Measurements from ENCODE around the gene PKP3. TPM values are rescaled to one million over a fixed set of nuclear protein-coding genes. Genes with fewer than 3 reads are reported as not detected.
A peak's percentile ranks its signal among the peaks of the same experiment; 100 is the strongest.
"Not testable (repeated sequence)": the region's sequence is repeated elsewhere in the genome, so short reads cannot be mapped to it uniquely, and the experiment has no call there.

Gene PKP3, protein sequence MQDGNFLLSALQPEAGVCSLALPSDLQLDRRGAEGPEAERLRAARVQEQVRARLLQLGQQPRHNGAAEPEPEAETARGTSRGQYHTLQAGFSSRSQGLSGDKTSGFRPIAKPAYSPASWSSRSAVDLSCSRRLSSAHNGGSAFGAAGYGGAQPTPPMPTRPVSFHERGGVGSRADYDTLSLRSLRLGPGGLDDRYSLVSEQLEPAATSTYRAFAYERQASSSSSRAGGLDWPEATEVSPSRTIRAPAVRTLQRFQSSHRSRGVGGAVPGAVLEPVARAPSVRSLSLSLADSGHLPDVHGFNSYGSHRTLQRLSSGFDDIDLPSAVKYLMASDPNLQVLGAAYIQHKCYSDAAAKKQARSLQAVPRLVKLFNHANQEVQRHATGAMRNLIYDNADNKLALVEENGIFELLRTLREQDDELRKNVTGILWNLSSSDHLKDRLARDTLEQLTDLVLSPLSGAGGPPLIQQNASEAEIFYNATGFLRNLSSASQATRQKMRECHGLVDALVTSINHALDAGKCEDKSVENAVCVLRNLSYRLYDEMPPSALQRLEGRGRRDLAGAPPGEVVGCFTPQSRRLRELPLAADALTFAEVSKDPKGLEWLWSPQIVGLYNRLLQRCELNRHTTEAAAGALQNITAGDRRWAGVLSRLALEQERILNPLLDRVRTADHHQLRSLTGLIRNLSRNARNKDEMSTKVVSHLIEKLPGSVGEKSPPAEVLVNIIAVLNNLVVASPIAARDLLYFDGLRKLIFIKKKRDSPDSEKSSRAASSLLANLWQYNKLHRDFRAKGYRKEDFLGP
- total RNA-seq: not detected
- polyA plus RNA-seq: 1.1 TPM

DNA sequence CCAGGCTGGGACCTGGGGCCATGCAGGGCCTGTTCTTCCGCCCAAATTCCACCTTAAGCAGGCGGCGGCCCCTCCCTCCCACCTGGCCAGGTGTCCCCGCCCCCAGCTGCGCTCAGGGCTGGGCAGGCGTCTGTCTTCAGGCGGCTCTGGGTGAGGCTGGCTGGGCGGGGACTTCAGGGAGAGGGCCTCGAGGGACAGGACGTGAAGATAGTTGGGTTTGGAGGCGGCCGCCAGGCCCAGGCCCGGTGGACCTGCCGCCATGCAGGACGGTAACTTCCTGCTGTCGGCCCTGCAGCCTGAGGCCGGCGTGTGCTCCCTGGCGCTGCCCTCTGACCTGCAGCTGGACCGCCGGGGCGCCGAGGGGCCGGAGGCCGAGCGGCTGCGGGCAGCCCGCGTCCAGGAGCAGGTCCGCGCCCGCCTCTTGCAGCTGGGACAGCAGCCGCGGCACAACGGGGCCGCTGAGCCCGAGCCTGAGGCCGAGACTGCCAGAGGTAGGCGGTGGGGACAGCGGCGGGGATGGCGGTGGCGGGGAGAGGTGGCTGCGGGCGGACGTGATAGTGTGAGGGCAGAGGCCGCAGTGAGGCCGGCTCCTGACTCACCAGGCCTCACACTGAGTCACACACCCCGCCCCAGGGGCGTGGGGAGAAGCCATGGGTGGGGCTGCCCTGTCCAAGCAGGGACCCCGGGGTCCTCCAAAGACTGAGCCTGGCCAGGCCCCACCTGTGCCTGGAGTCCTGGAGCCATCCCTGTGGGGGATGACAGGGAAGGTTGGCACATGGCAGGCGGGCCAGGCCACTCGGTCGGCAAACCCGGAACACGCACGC lies at the start of gene PKP3:
PKP3 (plus strand) TSS at position 176 of the 824 bp plus-strand sequence; CDS start at position 260, 84 bp downstream.
- Mint-ChIP-seq H3K9me3 (no peaks in the 10 kb centered on the region), H3K4me1 (peaks cover 0 to 11% (median 0%) of the 10 kb centered on the region in 3 donors), H3K27ac (no peak within 1 kb of the TSS), H3K4me3 (peak within 1 kb of the TSS in 1 of 7 donors; percentile 71), H3K27me3 (peaks cover 0 to 2% of the 10 kb centered on the region in 2 donors), H3K36me3 (no peaks in the 10 kb centered on the region)
- H3K27ac ChIP-seq (ENCODE audit: low read depth, low read length): peak within 1 kb of the TSS; percentile 76
- peaks cover 4% of the 10 kb centered on the region for H3K4me1 ChIP-seq (ENCODE audit: insufficient read depth, low read length)
- POLR2A ChIA-PET: no interaction called here
- H3K36me3 ChIP-seq (ENCODE audit: insufficient read depth, low read length): no peaks in the 10 kb centered on the region
- no peak within 1 kb of the TSS for H3K4me3 ChIP-seq (ENCODE audit: low read length)
- no peaks in the 10 kb centered on the region for H3K27me3 ChIP-seq (ENCODE audit: insufficient read depth, low read length, poor library complexity, severe bottlenecking)
- CTCF ChIA-PET: no interaction called here
- DNase-seq: no peak
- H3K9me3 ChIP-seq (ENCODE audit: low read length): no peaks in the 10 kb centered on the region

DNA sequence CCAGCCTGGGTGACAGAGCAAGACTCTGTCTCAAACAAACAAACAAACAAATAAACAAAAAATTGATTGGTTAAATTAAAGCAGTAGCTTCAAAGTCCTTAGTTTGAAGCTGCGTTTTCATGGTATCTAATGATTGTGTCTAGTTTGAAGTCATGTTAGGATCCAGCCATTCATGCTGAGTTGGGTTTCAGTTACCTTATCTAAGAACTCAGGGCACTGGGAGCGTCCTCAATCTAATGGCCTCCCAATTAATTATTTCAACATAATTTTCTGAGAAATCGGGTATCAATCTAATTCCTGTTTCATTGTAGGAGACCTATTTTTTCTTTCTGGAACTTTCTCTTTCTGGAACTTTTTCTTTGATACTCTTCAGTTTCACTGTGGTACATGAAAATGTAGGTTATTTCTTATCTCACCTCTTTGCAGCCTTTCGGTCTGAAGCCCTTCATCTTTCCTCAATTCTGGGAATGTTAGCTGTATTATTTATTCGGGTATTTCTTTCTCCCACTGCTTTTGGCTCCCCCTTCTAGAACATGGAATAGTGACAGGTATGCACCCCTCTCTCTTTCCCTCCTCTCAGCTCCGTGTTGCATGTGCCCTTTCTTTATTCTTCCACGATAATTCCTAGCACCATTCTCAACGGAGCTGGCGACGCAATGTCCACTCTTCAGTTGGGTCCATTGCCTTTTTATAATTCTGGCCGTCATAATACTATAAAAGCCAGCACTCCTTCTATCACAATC lies 49.0 kb upstream of the PKP3 start:
- peaks cover 0 to 2% (median 0%) of the 10 kb centered on the region in 3 donors for H3K36me3 Mint-ChIP-seq

DNA sequence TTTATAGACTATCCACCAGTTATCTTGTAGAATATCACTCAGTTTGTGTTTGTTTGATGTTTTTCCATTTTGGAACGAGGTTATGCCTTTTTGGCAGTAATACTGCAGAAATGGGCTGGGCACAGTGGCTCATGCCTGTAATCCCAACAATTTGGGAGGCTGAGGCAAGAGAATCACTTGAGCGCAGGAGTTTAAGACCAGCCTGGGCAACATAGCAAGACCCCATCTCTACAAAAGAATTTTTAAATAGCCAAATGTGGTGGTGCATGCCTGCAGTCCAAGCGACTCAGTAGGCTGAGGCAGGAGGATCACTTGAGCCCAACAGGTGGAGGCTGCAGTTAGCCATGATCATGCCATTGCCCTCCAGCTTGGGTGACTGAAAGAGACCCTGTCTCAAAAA lies 47.5 kb upstream of the PKP3 start:
- POLR2A ChIA-PET: interaction anchor here (0.7 kb wide), 1 partner anchor 37 kb away, joined by 9 read pairs; no protein-coding TSS in a partner anchor

More for the DNA sequence above, 49.0 kb upstream of the PKP3 start:
- no peaks in the 10 kb centered on the region for H3K9me3 ChIP-seq (ENCODE audit: low read length)
- Mint-ChIP-seq H3K9me3 (no peaks in the 10 kb centered on the region), H3K4me1 (peaks cover 5 to 11% (median 6%) of the 10 kb centered on the region in 3 donors), H3K27me3 (peaks cover 0 to 3% of the 10 kb centered on the region in 2 donors), H3K27ac (peak overlapping the region in 1 of 8 donors; percentile 38), H3K4me3 (no peak overlapping the region)
- POLR2A ChIA-PET: no interaction called here
- no peaks in the 10 kb centered on the region for H3K36me3 ChIP-seq (ENCODE audit: insufficient read depth, low read length)
- H3K4me3 ChIP-seq (ENCODE audit: low read length): no peak overlapping the region
- H3K27ac ChIP-seq (ENCODE audit: low read depth, low read length): no peak overlapping the region
- DNase-seq: no peak
- peaks cover 7% of the 10 kb centered on the region for H3K4me1 ChIP-seq (ENCODE audit: insufficient read depth, low read length)
- H3K27me3 ChIP-seq (ENCODE audit: insufficient read depth, low read length, poor library complexity, severe bottlenecking): no peaks in the 10 kb centered on the region
- CTCF ChIA-PET: interaction anchor here (0.8 to 1.2 kb wide), 2 partner anchors 10 kb away, joined by 3 to 4 read pairs; no protein-coding TSS in a partner anchor

DNA sequence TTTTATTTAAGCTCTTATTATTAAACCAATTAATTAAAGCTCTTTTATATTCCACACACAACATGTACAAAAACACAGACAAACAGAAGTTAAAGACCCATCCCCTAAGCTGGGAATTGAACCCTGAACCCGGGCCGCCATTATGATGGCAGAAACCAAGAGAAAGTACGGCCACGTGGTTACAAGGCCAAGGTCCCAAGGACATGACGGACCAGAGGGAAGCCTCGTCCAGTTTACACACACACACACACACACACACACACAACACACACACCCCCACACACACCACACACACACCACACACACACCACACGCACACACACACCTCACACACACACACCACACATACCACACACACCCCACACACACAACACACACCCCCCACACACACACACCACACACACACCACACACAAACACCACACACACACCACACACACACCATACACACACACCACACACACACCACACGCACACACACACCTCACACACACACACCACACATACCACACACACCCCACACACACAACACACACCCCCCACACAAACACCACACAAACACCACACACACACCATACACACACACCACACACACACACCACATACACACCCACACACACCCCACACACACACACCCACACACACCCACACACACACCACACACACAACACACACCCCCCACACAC lies 44.6 kb upstream of the PKP3 start:
- H3K9me3 Mint-ChIP-seq; H3K4me3 ChIP-seq (ENCODE audit: low read length); H3K9me3 ChIP-seq (ENCODE audit: low read length); DNase-seq; H3K27me3 ChIP-seq (ENCODE audit: insufficient read depth, low read length, poor library complexity, severe bottlenecking); H3K36me3 ChIP-seq (ENCODE audit: insufficient read depth, low read length); H3K27ac ChIP-seq (ENCODE audit: low read depth, low read length); H3K27me3 Mint-ChIP-seq; H3K4me3 Mint-ChIP-seq; H3K36me3 Mint-ChIP-seq: not testable (repeated sequence)
- H3K27ac Mint-ChIP-seq: peak overlapping the region in 1 of 8 donors; percentile 38
- ChIA-PET POLR2A (interaction anchor here (0.7 to 0.8 kb wide), 2 partner anchors 40 to 86 kb away, joined by 4 to 6 read pairs; no protein-coding TSS in a partner anchor), CTCF (interaction anchor here (0.7 to 1.4 kb wide), 3 partner anchors 34 to 99 kb away, joined by 3 to 7 read pairs (median 3); no protein-coding TSS in a partner anchor)
- peaks cover 12% of the 10 kb centered on the region for H3K4me1 ChIP-seq (ENCODE audit: insufficient read depth, low read length)
- peaks cover 36 to 40% (median 37%) of the 10 kb centered on the region in 3 donors for H3K4me1 Mint-ChIP-seq

More for the DNA sequence above, 47.5 kb upstream of the PKP3 start:
- Mint-ChIP-seq H3K36me3 (peaks cover 0 to 2% (median 0%) of the 10 kb centered on the region in 3 donors), H3K9me3 (no peaks in the 10 kb centered on the region), H3K27ac (peak overlapping the region in 1 of 8 donors; percentile 32), H3K4me1 (peaks cover 18 to 21% (median 18%) of the 10 kb centered on the region in 3 donors), H3K27me3 (peaks cover 0 to 1% of the 10 kb centered on the region in 2 donors), H3K4me3 (no peak overlapping the region)
- CTCF ChIA-PET: interaction anchor here (1.2 kb wide), 1 partner anchor 8 kb away, joined by 3 read pairs; no protein-coding TSS in a partner anchor
- H3K9me3 ChIP-seq (ENCODE audit: low read length): no peaks in the 10 kb centered on the region
- peaks cover 18% of the 10 kb centered on the region for H3K4me1 ChIP-seq (ENCODE audit: insufficient read depth, low read length)
- H3K27ac ChIP-seq (ENCODE audit: low read depth, low read length): no peak overlapping the region
- H3K4me3 ChIP-seq (ENCODE audit: low read length): no peak overlapping the region
- no peaks in the 10 kb centered on the region for H3K27me3 ChIP-seq (ENCODE audit: insufficient read depth, low read length, poor library complexity, severe bottlenecking)
- H3K36me3 ChIP-seq (ENCODE audit: insufficient read depth, low read length): no peaks in the 10 kb centered on the region
- no peak for DNase-seq

DNA sequence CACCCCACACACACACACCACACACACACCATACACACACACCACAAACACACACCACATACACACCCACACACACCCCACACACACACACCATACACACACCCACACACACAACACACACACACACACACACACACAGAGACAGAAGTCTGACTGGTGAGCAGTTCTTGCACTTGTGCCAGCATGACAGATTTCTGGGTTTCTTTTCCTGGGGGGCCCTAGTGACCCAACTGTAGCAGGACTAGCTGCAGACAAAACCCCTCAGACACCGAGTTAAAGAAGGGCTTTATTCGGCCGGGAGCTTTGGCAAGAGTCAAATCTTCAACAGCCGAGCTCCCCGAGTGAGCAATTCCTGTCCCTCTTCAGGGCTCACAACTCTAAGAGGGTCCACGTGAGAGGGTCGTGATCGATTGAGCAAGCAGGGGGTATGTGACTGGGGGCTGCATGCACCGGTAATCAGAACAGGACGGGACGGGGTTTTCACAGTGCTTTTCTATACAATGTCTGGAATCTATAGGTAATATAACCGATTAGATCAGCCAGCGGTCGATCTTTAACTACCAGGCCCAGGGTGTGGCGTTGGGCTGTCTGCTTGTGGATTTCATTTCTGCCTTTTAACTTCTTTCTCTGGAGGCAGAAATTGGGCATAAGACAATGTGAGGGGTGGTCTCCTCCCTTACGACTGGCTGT lies 43.8 kb upstream of the PKP3 start:
- peak overlapping the region in 4 of 7 donors; percentile 25 to 59 (median 48) for H3K4me3 Mint-ChIP-seq
- peak overlapping the region in 7 of 8 donors; percentile 66 to 99 (median 78) for H3K27ac Mint-ChIP-seq
- peaks cover 41 to 47% (median 43%) of the 10 kb centered on the region in 3 donors for H3K4me1 Mint-ChIP-seq
- H3K36me3 ChIP-seq (ENCODE audit: insufficient read depth, low read length); H3K4me3 ChIP-seq (ENCODE audit: low read length); H3K27me3 ChIP-seq (ENCODE audit: insufficient read depth, low read length, poor library complexity, severe bottlenecking); DNase-seq; H3K27me3 Mint-ChIP-seq; H3K36me3 Mint-ChIP-seq; H3K9me3 Mint-ChIP-seq; POLR2A ChIA-PET; H3K9me3 ChIP-seq (ENCODE audit: low read length): not testable (repeated sequence)
- peak overlapping the region; percentile 54 for H3K27ac ChIP-seq (ENCODE audit: low read depth, low read length)
- CTCF ChIA-PET: interaction anchor here (1.2 kb wide), 1 partner anchor 33 kb away, joined by 3 read pairs; no protein-coding TSS in a partner anchor
- H3K4me1 ChIP-seq (ENCODE audit: insufficient read depth, low read length): peaks cover 19% of the 10 kb centered on the region

DNA sequence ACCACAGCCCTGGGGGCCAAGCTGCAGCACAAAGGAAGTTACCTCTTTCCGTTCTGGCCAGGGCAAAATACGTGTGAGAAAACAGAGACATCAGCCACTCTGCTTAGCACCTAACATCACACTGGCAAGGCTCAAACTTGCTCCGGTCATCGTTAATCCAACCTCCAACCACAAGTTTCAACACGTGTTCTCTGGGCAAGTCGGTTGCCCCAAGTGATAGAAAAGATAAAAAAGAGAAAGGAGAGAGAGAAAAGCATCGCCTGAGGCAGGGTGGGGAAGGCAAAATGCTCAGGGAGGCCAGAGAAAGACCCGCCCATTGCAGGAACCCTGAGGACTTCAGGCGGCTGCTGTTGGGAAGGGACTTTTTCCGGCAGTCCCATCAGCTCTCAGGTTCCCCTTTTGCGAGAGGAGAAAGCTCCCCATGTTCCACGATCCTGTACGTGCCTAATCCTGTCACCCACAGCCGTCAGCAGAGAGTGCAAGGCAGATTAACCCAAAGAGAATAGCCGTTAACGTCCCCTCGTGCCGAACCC lies 43.2 kb upstream of the PKP3 start:
- peak overlapping the region in 5 of 7 donors; percentile 25 to 59 (median 48) for H3K4me3 Mint-ChIP-seq
- H3K4me3 ChIP-seq (ENCODE audit: low read length): no peak overlapping the region
- H3K27me3 ChIP-seq (ENCODE audit: insufficient read depth, low read length, poor library complexity, severe bottlenecking): no peaks in the 10 kb centered on the region
- peaks cover 25% of the 10 kb centered on the region for H3K4me1 ChIP-seq (ENCODE audit: insufficient read depth, low read length)
- ChIA-PET CTCF (interaction anchor here (1.2 kb wide), 1 partner anchor 34 kb away, joined by 3 read pairs; no protein-coding TSS in a partner anchor), POLR2A (no interaction called here)
- H3K9me3 ChIP-seq (ENCODE audit: low read length): no peaks in the 10 kb centered on the region
- H3K27me3 Mint-ChIP-seq: no peaks in the 10 kb centered on the region
- H3K36me3 Mint-ChIP-seq: peaks cover 0 to 2% (median 0%) of the 10 kb centered on the region in 3 donors
- peaks cover 45 to 49% (median 46%) of the 10 kb centered on the region in 3 donors for H3K4me1 Mint-ChIP-seq
- H3K27ac ChIP-seq (ENCODE audit: low read depth, low read length): peak overlapping the region; percentile 54
- peak overlapping the region; percentile 52 to 99 (median 76) for H3K27ac Mint-ChIP-seq
- H3K9me3 Mint-ChIP-seq: no peaks in the 10 kb centered on the region
- no peak for DNase-seq
- no peaks in the 10 kb centered on the region for H3K36me3 ChIP-seq (ENCODE audit: insufficient read depth, low read length)
